ENCODE measurements around the gene P2RX4. TPM values are rescaled to one million over a fixed set of nuclear protein-coding genes. Genes with fewer than 3 reads are reported as not detected.

Gene P2RX4
- total and polyA plus RNA-seq, 2 of the 4 experiments (the other 2 are of a cell fraction) = 9.5 to 12.6 TPM

- Histone ChIP-seq H3K4ac (ENCODE audit: low read depth, low read length) (no peak overlapping the region), H3K9me3 (ENCODE audit: control insufficient read depth, insufficient read depth, low read length) (no peaks in the 10 kb centered on the region), H3K4me2 (ENCODE audit: low read depth, low read length) (no peak overlapping the region), H2AFZ (replicated peaks; ENCODE audit: low read length, poor library complexity) (no peak overlapping the region), H4K8ac (ENCODE audit: low read depth in 2 of 2, low read length in 2 of 2) (no peak overlapping the region), H2BK5ac (ENCODE audit: low read depth, low read length, poor library complexity, severe bottlenecking) (no peak overlapping the region), H4K91ac (ENCODE audit: insufficient read depth, low read depth, low read length) (no peak overlapping the region), H3K79me1 (ENCODE audit: low read depth in 1 of 2, low read length in 2 of 2) (no peaks in the 10 kb centered on the region), H3K23ac (ENCODE audit: low read depth, low read length) (no peak overlapping the region), H3K9ac (ENCODE audit: low read depth, low read length) (no peak overlapping the region), H3K56ac (ENCODE audit: extremely low read depth, insufficient read depth, low read length) (no peak overlapping the region), H3K27me3 (ENCODE audit: control insufficient read depth, insufficient read depth, low read length) (peaks cover 7% of the 10 kb centered on the region; the same call in 1 of the 2 replicates), H3K14ac (replicated peaks; ENCODE audit: low read depth, low read length) (no peak overlapping the region), H3K4me3 (ENCODE audit: insufficient read depth, low read depth, low read length) (no peak overlapping the region), H2BK15ac (ENCODE audit: low read depth, low read length) (no peak overlapping the region), H3K9me1 (ENCODE audit: insufficient read depth, low read length) (no peaks in the 10 kb centered on the region; the same call in 1 of the 2 replicates), H3K36me3 (ENCODE audit: control insufficient read depth, insufficient read depth, low read length) (no peaks in the 10 kb centered on the region), H3K4me1 (ENCODE audit: control insufficient read depth, insufficient read depth, low read length) (no peaks in the 10 kb centered on the region), H3K18ac (ENCODE audit: low read depth, low read length) (no peak overlapping the region), H4K20me1 (ENCODE audit: insufficient read depth, low read length) (no peaks in the 10 kb centered on the region), H3K27ac (ENCODE audit: insufficient read depth, low read length) (no peak overlapping the region), H4K5ac (ENCODE audit: low read depth, low read length) (no peak overlapping the region), H2BK120ac (ENCODE audit: low read depth, low read length) (no peak overlapping the region), H2BK20ac (ENCODE audit: low read depth, low read length) (no peak overlapping the region), H2AK9ac (replicated peaks; ENCODE audit: low read depth, low read length, poor library complexity) (no peak overlapping the region), H2AK5ac (ENCODE audit: low read depth, low read length) (no peak overlapping the region)
- TF ChIP-seq CEBPB (IDR thresholded peaks at IDR 0.05; ENCODE audit: low read depth, low read length) (peak; percentile 86), FOS (IDR thresholded peaks at IDR 0.05; ENCODE audit: low read depth, low read length) (no peak)
- ATAC-seq (ENCODE audit: low read depth) (no peak), DNase-seq (no peak)
- WGBS, 2 experiments (ENCODE audit: extremely low coverage in 2 of 2, insufficient read length in 1 of 2) = 82% methylated on average over 5 of the region's 14 CpGs; no CpG with 5 or more reads in 1 of the 2 experiments
- no TSS peak for BruUV-seq (replicated peaks)
- ChIA-PET CTCF (no interaction called here), POLR2A (ENCODE audit: unreplicated experiment) (interaction anchor here (0.6 kb wide), 1 partner anchor 22 kb away, joined by 7 read pairs; no protein-coding TSS in a partner anchor)
- dilution Hi-C loops (cut with HindIII; ENCODE audit: low sequenced_read_pairs, unreplicated experiment) (no loop called here), intact Hi-C loops (cut with micrococcal nuclease) (no loop called here), in situ Hi-C loops (cut with MboI; ENCODE audit: low sequenced_read_pairs) (no loop called here)
Measured at GRCh38 chr12:121167232-121167820, 42.6 kb upstream of the P2RX4 start.
